Esophagus mucosa (tissue), 1 donor: ENCODE measurements around the gene ABL2. TPM values are rescaled to one million over a fixed set of nuclear protein-coding genes. Genes with fewer than 3 reads are reported as not detected.
A peak's percentile ranks its signal among the peaks of the same experiment; 100 is the strongest.

Experiments
- ATAC-seq: fragments of 200-7000 bp; cut with Tn5 transposase; one replicate; pipeline ENCODE4 v1.9.1; 2020
- total RNA-seq: library from RNA; stranded (reverse); gene quantifications from one replicate; pipeline ENCODE4 v1.2.4, GENCODE V29; 2023
- donor health status: DM: yes; HTN: yes; CAD: no.

The ABL2 gene
- total RNA-seq, 1 donor from 2014 or later = 6.2 TPM

DNA sequence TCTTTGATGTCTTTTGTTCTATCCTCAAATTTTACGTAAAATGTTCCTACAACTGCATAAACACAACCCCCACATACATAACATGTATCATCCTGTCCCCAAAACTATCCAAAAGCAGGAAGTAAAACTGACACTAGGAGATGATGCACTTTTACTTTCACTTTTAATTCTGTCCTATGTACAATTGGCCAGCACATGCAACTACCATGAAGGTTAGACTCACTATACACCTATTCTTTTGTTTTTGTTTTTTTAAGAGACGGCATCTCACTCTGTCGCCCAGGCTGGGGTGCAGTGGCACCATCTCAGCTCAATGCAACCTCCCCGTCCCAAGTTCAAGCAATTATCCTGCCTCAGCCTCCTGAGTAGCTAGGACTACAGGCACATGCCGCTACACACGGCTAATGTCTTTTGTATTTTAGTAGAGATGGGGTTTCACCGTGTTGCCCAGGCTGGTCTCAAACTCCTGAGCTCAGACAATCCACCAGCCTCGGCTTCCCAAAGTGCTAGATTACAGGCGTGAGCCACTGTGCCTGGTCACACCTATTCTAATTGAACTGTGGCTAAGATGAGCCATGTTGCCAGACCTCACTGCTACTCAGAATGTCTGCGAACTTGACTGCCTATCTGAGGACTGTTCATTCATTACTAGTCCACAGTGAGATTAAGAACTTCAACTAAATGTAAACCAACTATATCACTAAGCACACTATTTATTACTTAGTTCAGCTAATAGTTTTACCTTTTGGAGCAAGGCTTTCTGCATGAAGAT, 99.6 kb downstream of the ABL2 start:
- ATAC-seq = peak; percentile 82

DNA sequence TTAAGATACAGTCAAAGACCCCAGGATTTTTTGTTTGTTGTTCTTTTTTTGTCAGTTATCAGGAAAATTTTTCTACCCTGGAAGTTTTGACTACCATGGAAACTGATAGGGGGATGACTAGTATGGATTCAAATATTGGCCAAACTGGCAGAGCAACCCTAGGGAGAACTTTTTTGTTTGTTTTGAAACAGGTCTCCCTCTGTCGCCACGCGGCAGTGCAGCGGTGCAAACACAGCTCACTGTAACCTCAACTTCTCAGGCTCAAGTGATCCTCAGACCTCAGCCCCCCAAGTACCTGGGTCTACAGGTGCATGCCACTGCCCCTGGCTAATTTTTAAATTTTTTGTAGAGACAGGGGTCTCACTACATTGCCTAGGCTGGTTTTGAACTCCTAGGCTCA, 101.0 kb downstream of the ABL2 start:
- no peak for ATAC-seq

DNA sequence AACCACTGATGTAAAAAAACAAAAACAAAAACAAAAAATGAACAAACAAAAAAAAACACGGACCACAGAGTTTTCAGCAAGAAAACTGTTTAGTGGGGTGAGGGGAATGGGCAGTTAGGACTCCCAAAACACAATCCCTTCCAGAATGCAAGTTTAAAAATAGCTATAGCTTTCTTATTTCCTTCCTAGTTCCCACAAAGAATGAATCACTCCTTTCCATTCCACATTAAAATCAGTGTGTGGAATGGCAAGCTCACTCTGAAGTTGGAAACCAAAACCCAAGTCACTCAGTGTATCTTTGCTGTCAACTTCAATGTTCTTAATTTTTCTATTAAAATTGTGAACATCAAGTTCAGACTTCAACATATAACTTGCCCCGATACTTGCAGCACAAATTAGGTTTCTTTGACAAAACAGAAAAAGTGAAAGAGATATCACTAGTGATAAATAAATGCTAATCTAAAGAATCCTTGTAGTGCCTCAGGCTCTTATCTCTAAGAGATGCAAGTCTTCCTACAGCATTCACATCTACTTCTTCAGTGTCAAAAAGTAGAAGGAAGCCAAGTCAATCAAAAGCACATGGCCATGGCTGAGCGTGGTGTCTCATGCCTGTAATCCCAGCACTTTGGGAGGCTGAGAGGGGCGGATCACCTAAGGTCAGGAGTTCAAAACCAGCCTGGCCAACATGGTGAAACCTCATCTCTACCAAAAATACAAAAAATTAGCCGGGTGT, 102.1 kb downstream of the ABL2 start:
- ATAC-seq = no peak

DNA sequence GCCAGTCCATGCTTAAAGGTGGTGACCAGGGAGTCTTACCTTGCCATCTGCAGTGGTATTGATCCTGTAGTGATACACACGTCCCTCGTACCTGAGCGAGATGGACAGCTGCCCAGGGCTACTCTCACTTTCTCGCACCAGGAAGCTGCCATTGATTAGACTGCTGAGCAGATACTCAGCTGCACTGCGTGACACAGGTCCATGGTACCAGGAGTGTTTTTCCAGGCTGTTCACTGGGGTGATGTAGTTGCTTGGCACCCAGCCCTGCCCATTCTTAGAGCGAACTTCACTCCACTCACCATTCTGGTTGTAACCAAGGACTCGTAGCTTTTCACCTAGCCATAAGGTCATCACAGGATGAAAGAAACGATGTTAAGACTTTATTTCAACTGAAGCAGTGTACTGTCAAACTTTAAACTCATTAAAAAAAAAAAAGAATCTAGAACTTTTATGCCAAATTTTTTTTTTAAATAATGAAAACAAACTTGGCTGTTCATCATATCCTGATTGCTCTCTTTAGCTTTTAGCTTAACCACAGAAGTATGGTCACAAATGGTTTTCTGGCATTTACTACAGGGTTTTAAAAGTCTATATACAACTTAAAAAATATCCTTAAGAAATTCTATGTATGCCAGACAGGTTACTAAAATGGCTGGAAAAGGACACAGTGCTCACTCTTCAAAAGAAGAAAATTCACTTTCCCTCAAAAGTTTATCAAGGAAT, 103.0 kb downstream of the ABL2 start:
- no peak for ATAC-seq

- no peak for ATAC-seq
Measured at GRCh38 chr1:179124873-179125272, 104.6 kb downstream of the ABL2 start.

DNA sequence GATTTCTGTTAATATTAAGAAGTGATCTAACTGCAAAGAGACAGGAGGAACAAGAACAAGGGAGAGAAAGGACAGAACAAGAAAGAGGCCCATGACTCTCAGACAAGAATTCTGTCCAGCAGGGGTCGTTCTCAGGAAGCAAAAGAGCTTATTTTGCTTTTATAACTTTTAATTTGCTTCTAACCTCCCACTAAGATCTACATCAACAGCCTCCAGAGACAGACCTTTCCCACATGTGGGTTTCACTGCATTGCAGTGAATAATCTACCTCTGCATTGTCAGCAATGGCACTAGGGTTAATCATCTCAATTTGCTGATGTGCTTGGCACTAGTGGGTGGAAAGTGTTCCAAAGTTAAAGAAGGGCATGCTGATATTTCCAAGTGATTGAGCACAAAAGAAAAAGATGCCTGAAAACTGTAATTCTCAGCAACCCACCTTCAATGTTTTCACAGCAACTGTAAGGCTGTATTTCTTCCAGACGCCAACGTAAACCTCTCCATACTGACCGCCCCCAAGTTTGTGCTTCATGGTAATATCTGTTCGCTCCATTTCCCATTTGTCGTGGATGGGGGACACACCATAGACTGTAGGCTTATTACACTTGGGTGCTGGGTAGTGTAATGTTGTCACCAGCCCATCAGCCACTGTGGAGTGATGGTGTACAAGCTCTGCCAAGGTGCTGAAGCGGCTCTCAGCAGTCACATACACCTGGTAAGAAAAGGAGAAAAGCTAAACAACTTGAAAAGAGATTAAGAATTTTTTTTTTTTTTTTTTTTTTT, 108.1 kb downstream of the ABL2 start:
- no peak for ATAC-seq

- no peak for ATAC-seq
Measured at GRCh38 chr1:179120736-179121135, 108.7 kb downstream of the ABL2 start.

- ATAC-seq = no peak
Measured at GRCh38 chr1:179119513-179119912, 110.0 kb downstream of the ABL2 start.

- ATAC-seq = no peak
Measured at GRCh38 chr1:179115181-179115580, 114.3 kb downstream of the ABL2 start.

- no peak for ATAC-seq
Measured at GRCh38 chr1:179108644-179109043, 120.8 kb downstream of the ABL2 start.

- ATAC-seq = no peak
Measured at GRCh38 chr1:179107706-179108629, 121.5 kb downstream of the ABL2 start.

GRCh38 chr1:179105393-179105792, 124.1 kb downstream of the ABL2 start:
- peak; percentile 84 for ATAC-seq

DNA sequence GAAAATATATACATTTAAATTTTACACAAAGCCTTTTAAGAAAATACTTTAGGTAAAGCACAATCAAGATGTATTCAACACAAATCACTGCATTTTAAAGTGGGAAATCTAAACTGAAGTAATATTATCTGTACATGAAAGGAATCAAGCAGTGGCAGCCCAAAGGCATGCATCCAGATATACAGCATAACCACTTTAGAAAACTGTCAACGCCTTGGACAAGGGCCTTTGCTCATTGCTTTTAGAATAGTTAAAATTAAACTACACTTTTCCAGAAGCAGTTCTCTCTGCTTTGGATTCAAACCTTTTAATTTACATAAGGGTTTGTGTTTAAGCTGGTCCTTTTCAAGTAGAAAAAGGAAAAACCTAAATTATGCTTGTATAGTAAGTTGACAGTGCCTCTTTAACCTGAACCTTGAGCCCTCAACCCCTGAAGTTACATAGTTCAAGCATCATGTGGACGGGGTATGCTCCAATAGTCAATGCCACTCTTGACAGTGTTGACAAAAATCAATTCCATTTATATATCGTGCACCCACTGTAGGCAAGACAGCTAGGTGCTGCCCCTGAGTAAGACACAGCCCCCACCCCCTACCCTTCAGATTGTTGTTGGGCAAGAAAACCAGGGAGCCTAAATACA, 124.7 kb downstream of the ABL2 start:
- no peak for ATAC-seq

DNA sequence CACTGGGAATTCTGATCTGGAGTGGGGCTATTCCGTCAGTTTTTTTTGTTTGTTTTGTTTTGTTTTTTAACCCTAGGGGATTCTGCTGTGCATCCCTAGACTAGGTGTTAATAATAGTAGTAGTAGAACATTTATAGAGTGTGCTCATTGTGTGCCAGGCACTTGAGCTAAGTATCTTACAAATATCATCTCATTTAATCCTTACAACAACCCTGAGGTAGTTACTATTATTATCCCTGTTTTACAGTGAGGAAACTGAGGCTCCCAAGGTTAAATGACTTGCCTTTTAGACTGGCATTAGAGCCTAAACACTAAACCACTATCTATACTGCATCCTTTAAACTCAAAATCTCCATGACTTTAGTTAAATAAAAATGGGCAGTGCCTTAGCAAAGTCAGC, 125.5 kb downstream of the ABL2 start:
- ATAC-seq = no peak

GRCh38 chr1:179101566-179101965, 127.9 kb downstream of the ABL2 start:
- no peak for ATAC-seq

GRCh38 chr1:179099891-179100290, 129.6 kb downstream of the ABL2 start:
- ATAC-seq = no peak

GRCh38 chr1:179095924-179096323, 133.6 kb downstream of the ABL2 start:
- no peak for ATAC-seq

DNA sequence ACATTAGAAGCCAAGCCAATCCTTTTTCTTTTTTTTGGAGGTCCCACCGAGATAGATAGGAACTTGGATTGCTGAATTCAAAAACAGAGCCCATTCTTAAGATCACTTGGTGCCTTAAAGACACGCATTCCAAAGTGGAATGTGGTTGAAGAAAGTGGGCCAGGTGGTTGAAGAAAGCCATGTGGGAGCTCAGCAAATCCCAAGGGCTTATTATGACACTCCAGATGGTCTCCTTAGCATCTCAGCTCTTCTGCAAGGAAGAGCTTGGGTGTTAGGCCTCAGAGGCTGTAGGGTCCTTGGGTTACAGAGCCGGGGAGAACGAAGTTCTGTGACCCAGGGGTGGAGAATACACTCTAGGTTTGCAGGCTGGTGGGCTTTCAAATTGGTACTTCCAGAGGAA, 134.1 kb downstream of the ABL2 start:
- ATAC-seq = no peak

- ATAC-seq = no peak
Measured at GRCh38 chr1:179094818-179095217, 134.7 kb downstream of the ABL2 start.

DNA sequence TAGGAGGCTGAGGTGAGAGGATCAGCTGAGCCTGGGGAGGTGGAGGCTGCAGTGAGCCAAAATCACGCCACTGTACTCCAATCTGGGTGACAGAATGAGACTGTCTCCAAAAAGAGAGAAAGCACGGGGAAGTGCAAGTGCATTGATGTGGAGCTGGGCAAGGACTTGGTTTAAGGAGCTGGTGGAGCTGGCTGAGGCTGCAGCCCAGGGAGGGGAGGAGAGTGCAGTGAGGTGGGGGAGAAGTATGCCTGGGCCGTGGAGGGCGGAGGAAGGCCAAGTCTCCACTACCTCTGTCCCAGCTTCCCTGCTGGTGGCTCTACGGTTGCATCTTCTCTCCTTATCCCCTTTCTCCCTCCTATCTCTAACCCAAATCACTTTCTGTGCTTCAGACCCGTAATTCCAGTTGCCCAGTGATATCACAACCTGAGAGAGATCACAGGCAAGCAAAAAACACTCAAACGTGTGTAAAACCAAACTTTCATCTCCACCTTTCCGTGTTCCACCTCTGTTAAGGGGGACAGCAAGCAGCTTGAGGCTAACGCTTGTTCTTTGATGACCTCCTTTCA, 136.5 kb downstream of the ABL2 start:
- ATAC-seq = no peak

DNA sequence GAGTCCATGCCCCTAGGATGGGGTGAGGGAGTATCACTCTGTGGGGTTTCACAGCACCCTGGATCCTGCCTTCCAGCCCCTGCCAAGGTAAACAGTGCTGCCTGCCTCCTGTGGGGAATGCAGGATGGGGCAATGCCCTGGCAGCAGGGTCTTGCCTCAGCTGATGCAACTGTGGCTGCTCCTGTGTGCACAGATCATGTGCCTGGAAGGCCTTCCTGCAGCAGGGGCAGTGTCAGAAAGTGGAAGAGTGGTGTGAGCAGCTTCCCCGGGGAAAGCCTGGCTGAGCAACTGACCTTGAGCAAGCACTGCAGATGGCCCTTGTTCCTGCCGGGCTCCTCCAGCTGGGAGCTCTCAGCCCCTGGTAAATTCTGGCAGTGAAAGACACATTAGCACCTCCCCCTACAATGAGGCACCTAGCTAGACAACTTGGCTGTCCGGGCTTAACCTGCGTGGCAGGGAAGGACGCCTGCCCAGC, 137.7 kb downstream of the ABL2 start:
- no peak for ATAC-seq
